OCI-LY1 (cell line): ENCODE data around the gene SLC23A2.
A peak's percentile ranks its signal among the peaks of the same experiment; 100 is the strongest.

ENCODE experiments used
- H2AFZ ChIP-seq: fragments of 200-600 bp; sonication (generic), shearing (Covaris generic); 2 replicates; pipeline ENCODE4 v1.6.0; 2014; ENCODE audit warnings: antibody characterized with exemption, mild to moderate bottlenecking, low read length
- H3F3A ChIP-seq: fragments of 200-600 bp; sonication (generic), shearing (Covaris generic); 2 replicates; pipeline ENCODE4 v1.6.0; 2014; ENCODE audit warnings: mild to moderate bottlenecking, antibody characterized with exemption, low read length, moderate library complexity; ENCODE audit not compliant: insufficient read depth
- H3K27ac ChIP-seq: fragments of 200-600 bp; sonication (generic); 2 replicates; pipeline ENCODE4 v1.5.1; 2014; ENCODE audit warnings: low read length, mixed run types, mild to moderate bottlenecking, low read depth; ENCODE audit not compliant: poor library complexity, severe bottlenecking
- H3K27me3 ChIP-seq: fragments of 200-600 bp; sonication (generic); 2 replicates; pipeline ENCODE4 v1.6.0; 2014; ENCODE audit warnings: antibody characterized with exemption, mild to moderate bottlenecking, low read length, moderate library complexity; ENCODE audit not compliant: insufficient read depth
- H3K36me3 ChIP-seq: fragments of 200-600 bp; sonication (generic); 2 replicates; pipeline ENCODE4 v1.6.1; 2014; ENCODE audit warnings: mild to moderate bottlenecking, antibody characterized with exemption, low read length, moderate library complexity, mixed read lengths; ENCODE audit not compliant: insufficient read depth
- H3K4me1 ChIP-seq: fragments of 200-600 bp; sonication (generic); 2 replicates; pipeline ENCODE4 v1.5.1; 2014; ENCODE audit warnings: mild to moderate bottlenecking, low read length, moderate library complexity; ENCODE audit not compliant: insufficient read depth, severe bottlenecking
- H3K4me2 ChIP-seq: fragments of 200-600 bp; sonication (generic), shearing (Covaris generic); 2 replicates; pipeline ENCODE4 v1.6.1; 2014; ENCODE audit warnings: low read length
- H3K4me3 ChIP-seq: fragments of 200-600 bp; sonication (generic); 2 replicates; pipeline ENCODE4 v1.5.1; 2014; ENCODE audit warnings: low read length, low read depth, mild to moderate bottlenecking, mixed read lengths; ENCODE audit not compliant: poor library complexity, severe bottlenecking
- H3K79me2 ChIP-seq: fragments of 200-600 bp; shearing (Covaris generic); 2 replicates; pipeline ENCODE4 v1.6.1; 2016; ENCODE audit warnings: mixed run types, low read length, mixed read lengths; ENCODE audit not compliant: insufficient read depth
- H3K9ac ChIP-seq: fragments of 200-600 bp; sonication (generic), shearing (Covaris generic); 2 replicates; pipeline ENCODE4 v1.6.1; 2014; ENCODE audit warnings: mild to moderate bottlenecking, low read length, mixed read lengths
- H3K9me2 ChIP-seq: fragments of 200-600 bp; sonication (generic), shearing (Covaris generic); 2 replicates; pipeline ENCODE4 v1.6.1; 2014; ENCODE audit warnings: low read depth, mild to moderate bottlenecking, low read length, mixed read lengths
- H3K9me3 ChIP-seq: fragments of 200-600 bp; shearing (Covaris generic); 2 replicates; pipeline ENCODE4 v1.6.1; 2014; ENCODE audit warnings: low read length, mixed read lengths
- H4K20me1 ChIP-seq: fragments of 200-600 bp; sonication (generic), shearing (Covaris generic); 2 replicates; pipeline ENCODE4 v1.6.0; 2016; ENCODE audit warnings: mild to moderate bottlenecking, low read length; ENCODE audit not compliant: insufficient read depth
- EZH2 ChIP-seq: fragments of 200-600 bp; sonication (generic), shearing (Covaris generic); IDR thresholded peaks from 2 replicates; pipeline ENCODE4 v1.8.0; 2017; ENCODE audit warnings: borderline replicate concordance, mixed run types, mild to moderate bottlenecking, antibody characterized with exemption, low read length, moderate library complexity, mixed read lengths
- TF ChIP-seq, protein P1 (sequence below): fragments of 200-600 bp; sonication (generic), shearing (Covaris generic); IDR thresholded peaks from 2 replicates; pipeline ENCODE4 v1.5.1; 2017; ENCODE audit warnings: mild to moderate bottlenecking, antibody characterized with exemption, low read length, moderate library complexity, mixed read lengths

Gene SLC23A2

DNA sequence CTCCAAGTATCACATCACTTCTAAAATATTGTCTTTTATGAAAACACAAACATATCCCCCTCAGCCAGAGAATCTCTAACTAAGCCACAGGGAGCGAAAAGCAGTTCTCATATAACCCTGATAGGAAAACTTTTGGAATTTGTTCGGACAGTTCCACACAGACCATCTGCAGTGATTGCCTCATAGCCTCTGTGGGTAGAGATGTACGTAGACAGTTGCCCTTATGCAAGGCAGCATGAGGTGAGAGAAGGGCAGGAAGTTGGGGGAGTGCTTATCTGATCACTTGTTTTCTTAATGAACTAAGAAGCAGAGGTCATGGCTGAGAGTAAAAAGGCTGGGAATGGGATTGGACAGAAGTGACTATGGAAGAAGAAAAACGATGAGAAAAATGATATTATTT lies 39.6 kb downstream of the SLC23A2 start:
- H3F3A ChIP-seq = no peaks in the 10 kb centered on the region
- H3K9me2 ChIP-seq = no peaks in the 10 kb centered on the region
- H2AFZ ChIP-seq = no peak overlapping the region
- no peaks in the 10 kb centered on the region for H3K9me3 ChIP-seq
- no peak overlapping the region; the same call in 1 of the 2 replicates for H3K9ac ChIP-seq
- peaks cover 47% of the 10 kb centered on the region for H3K4me1 ChIP-seq
- H3K27ac ChIP-seq = peak overlapping the region; percentile 83
- no peaks in the 10 kb centered on the region for H4K20me1 ChIP-seq
- no peaks in the 10 kb centered on the region for H3K27me3 ChIP-seq
- H3K79me2 ChIP-seq = peaks cover 57% of the 10 kb centered on the region
- TF ChIP-seq, protein P1, sequence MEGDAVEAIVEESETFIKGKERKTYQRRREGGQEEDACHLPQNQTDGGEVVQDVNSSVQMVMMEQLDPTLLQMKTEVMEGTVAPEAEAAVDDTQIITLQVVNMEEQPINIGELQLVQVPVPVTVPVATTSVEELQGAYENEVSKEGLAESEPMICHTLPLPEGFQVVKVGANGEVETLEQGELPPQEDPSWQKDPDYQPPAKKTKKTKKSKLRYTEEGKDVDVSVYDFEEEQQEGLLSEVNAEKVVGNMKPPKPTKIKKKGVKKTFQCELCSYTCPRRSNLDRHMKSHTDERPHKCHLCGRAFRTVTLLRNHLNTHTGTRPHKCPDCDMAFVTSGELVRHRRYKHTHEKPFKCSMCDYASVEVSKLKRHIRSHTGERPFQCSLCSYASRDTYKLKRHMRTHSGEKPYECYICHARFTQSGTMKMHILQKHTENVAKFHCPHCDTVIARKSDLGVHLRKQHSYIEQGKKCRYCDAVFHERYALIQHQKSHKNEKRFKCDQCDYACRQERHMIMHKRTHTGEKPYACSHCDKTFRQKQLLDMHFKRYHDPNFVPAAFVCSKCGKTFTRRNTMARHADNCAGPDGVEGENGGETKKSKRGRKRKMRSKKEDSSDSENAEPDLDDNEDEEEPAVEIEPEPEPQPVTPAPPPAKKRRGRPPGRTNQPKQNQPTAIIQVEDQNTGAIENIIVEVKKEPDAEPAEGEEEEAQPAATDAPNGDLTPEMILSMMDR = no peak
- no peak for TF ChIP-seq EZH2
- H3K36me3 ChIP-seq = peaks cover 35% of the 10 kb centered on the region
- no peak overlapping the region; the same call in 1 of the 2 replicates for H3K4me2 ChIP-seq
- no peak overlapping the region for H3K4me3 ChIP-seq

DNA sequence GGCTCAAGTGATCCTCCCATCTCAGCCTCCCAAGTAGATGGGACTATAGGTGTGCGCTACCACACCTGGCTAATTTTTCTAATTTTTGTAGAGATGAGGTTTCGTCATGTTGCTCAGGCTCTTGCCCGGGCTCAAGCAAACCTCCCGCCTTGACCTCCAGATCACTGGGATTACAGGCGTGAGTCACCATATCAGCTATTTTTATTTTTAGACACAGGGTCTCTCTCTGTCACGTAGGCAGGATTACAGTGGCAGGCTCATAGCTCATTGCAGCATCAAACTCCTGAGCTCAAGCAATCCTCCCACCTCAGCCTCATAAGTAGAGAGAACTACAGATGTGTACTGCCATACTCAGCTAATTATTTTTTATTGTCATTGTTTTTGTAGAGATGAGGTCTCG lies 41.7 kb downstream of the SLC23A2 start:
- Histone ChIP-seq H2AFZ (no peak overlapping the region), H3K4me2 (no peak overlapping the region), H3K9me3 (no peaks in the 10 kb centered on the region), H3K9ac (no peak overlapping the region), H3K9me2 (no peaks in the 10 kb centered on the region), H4K20me1 (no peaks in the 10 kb centered on the region), H3K79me2 (peaks cover 55% of the 10 kb centered on the region), H3K27ac (no peak overlapping the region), H3F3A (no peaks in the 10 kb centered on the region), H3K4me3 (no peak overlapping the region), H3K27me3 (no peaks in the 10 kb centered on the region), H3K36me3 (peaks cover 35% of the 10 kb centered on the region), H3K4me1 (peaks cover 54% of the 10 kb centered on the region)
- TF ChIP-seq, protein P1 = no peak
- no peak for TF ChIP-seq EZH2

DNA sequence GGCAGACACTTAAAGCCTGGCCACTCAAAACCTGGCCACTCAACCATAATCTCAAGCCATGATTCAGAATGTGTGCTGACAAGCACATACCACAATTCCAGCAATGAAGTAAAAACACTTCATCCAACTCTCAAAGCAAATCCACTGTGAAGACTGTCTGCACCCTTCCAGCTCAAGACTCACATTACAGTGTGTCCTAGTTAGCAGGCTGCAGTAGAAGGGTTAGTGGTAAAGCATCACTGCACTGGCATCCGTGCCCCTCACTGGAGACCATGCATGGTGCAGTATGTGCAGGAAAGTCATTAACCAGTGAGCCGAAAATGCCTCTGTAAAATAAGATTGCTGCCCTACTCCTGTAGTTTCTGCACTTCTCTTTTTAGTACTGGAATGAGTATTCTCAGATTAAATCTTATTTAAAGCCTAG lies 43.4 kb downstream of the SLC23A2 start:
- no peaks in the 10 kb centered on the region for H3K9me2 ChIP-seq
- H3K4me2 ChIP-seq = no peak overlapping the region
- no peaks in the 10 kb centered on the region for H4K20me1 ChIP-seq

More for the DNA sequence above, 43.4 kb downstream of the SLC23A2 start:
- no peaks in the 10 kb centered on the region for H3K27me3 ChIP-seq
- no peak overlapping the region for H2AFZ ChIP-seq
- peaks cover 45% of the 10 kb centered on the region for H3K36me3 ChIP-seq
- peaks cover 44% of the 10 kb centered on the region for H3K4me1 ChIP-seq
- no peaks in the 10 kb centered on the region for H3K9me3 ChIP-seq
- TF ChIP-seq, protein P1 = no peak
- no peak for TF ChIP-seq EZH2
- H3K79me2 ChIP-seq = peaks cover 52% of the 10 kb centered on the region
- no peak overlapping the region for H3K4me3 ChIP-seq
- H3K27ac ChIP-seq = peak overlapping the region; percentile 72
- no peaks in the 10 kb centered on the region for H3F3A ChIP-seq
- no peak overlapping the region for H3K9ac ChIP-seq
